HepG2 (cell line): ENCODE data around the gene TRIP6. TPM values are rescaled to one million over a fixed set of nuclear protein-coding genes. Genes with fewer than 3 reads are reported as not detected.
A peak's percentile ranks its signal among the peaks of the same experiment; 100 is the strongest.

Experiments used
- ATAC-seq: fragments of 200-7000 bp; cut with Tn5 transposase; 3 replicates; pipeline ENCODE4 v1.9.1; 2020; ENCODE audit warnings: mild to moderate bottlenecking, moderate library complexity
- BruUV-seq: library from RNA; stranded (reverse); fragments of 400-500 nt; replicated peaks from 2 replicates; lab custom pipeline; 2021; lab: Mats Ljungman, UMichigan
- CTCF ChIA-PET: fragments of 300-600 bp; formaldehyde crosslinking; extraction: SDS; loops from one replicate; lab custom pipeline; 2021; ENCODE audit warnings: low total read pairs, inconsistent platforms, low intra/inter-chr PET ratio; lab: Yijun Ruan, JAX
- POLR2A ChIA-PET: fragments of 350-600 bp; sonication (Branson Sonifier 250); formaldehyde crosslinking; loops from one replicate; lab custom pipeline; 2020; ENCODE audit warnings: antibody characterized with exemption, inconsistent platforms; lab: Yijun Ruan, JAX
- DNase-seq: peaks from one replicate; pipeline ENCODE4 v3.0.0-alpha.2; 2015; ENCODE audit warnings: low spot score
- FAIRE-seq: peaks from 3 replicates; lab custom pipeline; 2011; peaks lifted over from hg19 to GRCh38; lab: Jason Lieb, UNC
- H2AFZ ChIP-seq: one replicate; pipeline ENCODE4 v1.6.1; 2011; ENCODE audit warnings: low read length, inconsistent platforms
- H3K27ac ChIP-seq: fragments of 300-600 bp; 3 replicates; pipeline ENCODE4 v1.8.0; 2011; ENCODE audit warnings: mixed run types, mild to moderate bottlenecking, mixed read lengths, low read length, inconsistent platforms; ENCODE audit not compliant: insufficient read depth; ENCODE audit errors: extremely low read length
- H3K27me3 ChIP-seq, 2 experiments: fragments of 200-600 bp in 1 of 2; 2 replicates in 1 of 2; 3 replicates in 1 of 2; pipeline versions ENCODE4 v1.6.0 to v1.8.0; 2011; ENCODE audit warnings: low read length in 2 of 2, mild to moderate bottlenecking in 2 of 2, moderate library complexity in 2 of 2, inconsistent platforms in 1 of 2; ENCODE audit not compliant: insufficient read depth in 2 of 2, control insufficient read depth in 1 of 2
- H3K36me3 ChIP-seq, 2 experiments: fragments of 200-600 bp in 1 of 2; replicated peaks in 1 of 2; 2 replicates in 1 of 2; 3 replicates in 1 of 2; pipeline versions ENCODE4 v1.5.1 to v1.8.0; 2011; ENCODE audit warnings: low read length in 2 of 2, inconsistent platforms in 1 of 2; ENCODE audit not compliant: insufficient read depth in 2 of 2, control insufficient read depth in 1 of 2
- H3K4me1 ChIP-seq: 2 replicates; pipeline ENCODE4 v1.5.1; 2012; ENCODE audit warnings: low read length, inconsistent platforms; ENCODE audit not compliant: insufficient read depth
- H3K4me2 ChIP-seq: 2 replicates; pipeline ENCODE4 v1.6.0; 2011; ENCODE audit warnings: low read depth, low read length, inconsistent platforms
- H3K4me3 ChIP-seq, 3 experiments: fragments of 200-600 bp in 1 of 3; sonication (generic), shearing (Covaris generic) in 1 of 3; replicated peaks in 1 of 3; 2 replicates each; pipeline ENCODE4 v1.5.1; 2011 to 2016; ENCODE audit warnings: low read length in 3 of 3, inconsistent platforms in 2 of 3, low read depth in 2 of 3, mild to moderate bottlenecking in 2 of 3, control low read depth in 1 of 3, mixed read lengths in 1 of 3; ENCODE audit not compliant: insufficient read depth in 1 of 3
- H3K79me2 ChIP-seq: one replicate; pipeline ENCODE4 v1.6.1; 2011; ENCODE audit warnings: low read length, inconsistent platforms; ENCODE audit not compliant: insufficient read depth
- H3K9ac ChIP-seq: 2 replicates; pipeline ENCODE4 v1.6.0; 2011; ENCODE audit warnings: mild to moderate bottlenecking, low read depth, low read length, inconsistent platforms; ENCODE audit not compliant: insufficient read depth
- H3K9me3 ChIP-seq: 2 replicates; pipeline ENCODE4 v1.5.1; 2012; ENCODE audit warnings: mild to moderate bottlenecking, low read length
- H4K20me1 ChIP-seq: 2 replicates; pipeline ENCODE4 v1.6.0; 2011; ENCODE audit warnings: inconsistent platforms, mild to moderate bottlenecking, low read length, moderate library complexity; ENCODE audit not compliant: insufficient read depth
- AGO2 ChIP-seq: fragments of 200-400 bp; formaldehyde crosslinking; optimal IDR thresholded peaks from 2 replicates; pipeline ENCODE3; 2017; ENCODE audit warnings: mild to moderate bottlenecking, low read depth, low read length, moderate library complexity
- CHD2 ChIP-seq: IDR thresholded peaks from 2 replicates; pipeline ENCODE4 v1.6.1; 2011; ENCODE audit warnings: low read depth, low read length, improper control_type of control experiment
- EHMT2 ChIP-seq: fragments of 200-600 bp; sonication (generic); IDR thresholded peaks from 2 replicates; pipeline ENCODE4 v1.7.0; 2017; ENCODE audit warnings: antibody characterized with exemption, low read depth, low read length, borderline replicate concordance
- NFE2 ChIP-seq: sonication (generic); formaldehyde crosslinking; IDR thresholded peaks from 2 replicates; pipeline ENCODE4 v1.4.0; 2020; ENCODE audit warnings: missing genetic modification reagents
- REL ChIP-seq: sonication (generic); formaldehyde crosslinking; conservative IDR thresholded peaks from 2 replicates; pipeline ENCODE4 v1.8.0; 2022; ENCODE audit warnings: mild to moderate bottlenecking, missing genetic modification reagents, moderate library complexity
- SRSF9 ChIP-seq: fragments of 200-400 bp; formaldehyde crosslinking; IDR thresholded peaks from 2 replicates; pipeline ENCODE4 v1.6.1; 2018; ENCODE audit warnings: borderline replicate concordance, mild to moderate bottlenecking, low read depth, low read length; ENCODE audit not compliant: insufficient read depth, poor library complexity, severe bottlenecking
- ZC3H13 ChIP-seq: sonication (generic); formaldehyde crosslinking; IDR thresholded peaks from 2 replicates; pipeline ENCODE4 v1.8.1; 2023; ENCODE audit warnings: mild to moderate bottlenecking, missing genetic modification reagents, moderate library complexity
- ZFP82 ChIP-seq: sonication (generic); formaldehyde crosslinking; IDR thresholded peaks from 2 replicates; pipeline ENCODE4 v1.5.1; 2020; ENCODE audit warnings: mild to moderate bottlenecking, missing genetic modification reagents, borderline replicate concordance
- ZFYVE20 ChIP-seq: sonication (generic); formaldehyde crosslinking; IDR thresholded peaks from 2 replicates; pipeline ENCODE4 v1.8.0; 2023; ENCODE audit warnings: low read depth, mild to moderate bottlenecking, moderate library complexity, missing genetic modification reagents, borderline replicate concordance
- ZNF431 ChIP-seq: sonication (generic); formaldehyde crosslinking; IDR thresholded peaks from 2 replicates; pipeline ENCODE4 v1.9.0; 2022; ENCODE audit warnings: missing genetic modification reagents, low read depth, mild to moderate bottlenecking, borderline replicate concordance
- ZSCAN30 ChIP-seq: sonication (generic); formaldehyde crosslinking; IDR thresholded peaks from 2 replicates; pipeline ENCODE4 v1.5.0; 2020; ENCODE audit warnings: mild to moderate bottlenecking, missing genetic modification reagents
- WGBS: methylation state at CpG from one replicate; pipeline ENCODE4 v1.1.6; 2017; ENCODE audit warnings: low lambda C conversion rate; 5-methylcytosine and 5-hydroxymethylcytosine counted together
- in situ Hi-C: cut with HindIII; loops from 2 replicates; pipeline ENCODE4 v1.10.0; 2017; ENCODE audit warnings: low pct_unique_long_range_greater_than_20kb; ENCODE audit not compliant: extremely low pct_ligation_motif_present
- intact Hi-C: fragments of 100-400 bp; cut with micrococcal nuclease; formaldehyde crosslinking; loops from one replicate; pipeline ENCODE4 v1.10.0; 2022; ENCODE audit not compliant: unreplicated experiment
- polyA plus RNA-seq, 8 experiments: library from polyadenylated mRNA; depleted of rRNA in 3 of 8; stranded (reverse) in 7 of 8; unstranded in 1 of 8; fragments of >200 nt; fragmentation: Illumina TruSeq in 4 of 8; extraction: Trizol in 4 of 8; gene quantifications; 2 replicates each; pipeline versions ENCODE4 v1.2.1 to v1.2.3, GENCODE V29; 2011 to 2016; ENCODE audit warnings: low read depth in 4 of 8, missing spikeins in 1 of 8, mixed read lengths in 1 of 8; ENCODE audit not compliant: insufficient read depth in 1 of 8
- total RNA-seq, 5 experiments: library from RNA; depleted of rRNA; stranded (reverse); fragments of >200 nt; fragmentation: Illumina TruSeq; extraction: Trizol; gene quantifications; 2 replicates each; pipeline ENCODE4 v1.2.3, GENCODE V29; 2016; ENCODE audit warnings: low read depth in 1 of 5

Gene TRIP6
- total and polyA plus RNA-seq, 2 of the 13 experiments (the other 11 are each of a cell fraction or from before 2014, with no cell fraction given): 0.34 to 0.38 TPM

GRCh38 chr7:100886936-100887515 lies 19.8 kb downstream of the TRIP6 start:
- Histone ChIP-seq H3K9ac (no peak overlapping the region), H3K9me3 (no peaks in the 10 kb centered on the region), H3K27ac (no peak overlapping the region), H3K4me3 (no peak overlapping the region), H3K79me2 (peaks cover 10% of the 10 kb centered on the region), H3K36me3 (peaks cover 32 to 64% of the 10 kb centered on the region in 2 experiments), H4K20me1 (no peaks in the 10 kb centered on the region), H2AFZ (no peak overlapping the region), H3K4me2 (no peak overlapping the region), H3K4me1 (peaks cover 64% of the 10 kb centered on the region), H3K27me3 (no peaks in the 10 kb centered on the region)
- ATAC-seq (no peak), FAIRE-seq (no peak), DNase-seq (no peak)
- ChIA-PET CTCF (no interaction called here), POLR2A (interaction anchor here (0.8 to 6.0 kb wide), 2 partner anchors 11 to 17 kb away, joined by 3 to 141 read pairs; partner anchors contain the start of gene SRRT)
- no TSS peak for BruUV-seq
- intact Hi-C loops (no loop called here), in situ Hi-C loops (loop anchor here (25.0 kb wide), 1 partner anchor 400 kb away; no protein-coding TSS in a partner anchor)
- WGBS: 98% methylated on average over 21 of the region's 25 CpGs
- TF ChIP-seq NFE2 (no peak), CHD2 (no peak), ZSCAN30 (CRISPR knock-in tag) (no peak), ZFYVE20 (no peak), ZC3H13 (peak; percentile 55), SRSF9 (no peak), EHMT2 (no peak), REL (no peak), ZNF431 (CRISPR knock-in tag) (no peak), ZFP82 (CRISPR knock-in tag) (no peak), AGO2 (peak; percentile 75)
